Measurements from ENCODE around the gene HELLS. TPM values are rescaled to one million over a fixed set of nuclear protein-coding genes. Genes with fewer than 3 reads are reported as not detected.

HELLS gene
- total RNA-seq: 30.3 and 44.2 TPM in 2 replicates

GRCh38 chr10:94545391-94546048, at the start of gene HELLS:
TSS of gene HELLS (plus strand) at chr10:94545788. CDS start at chr10:94545922, 134 bp downstream.

Other genes starting within 250 kb of the HELLS start
- 13.8 and 18.5 TPM in 2 replicates for gene NOC3L, start 182.8 kb upstream of the HELLS start, total RNA-seq
- gene TBC1D12, start 143.2 kb upstream of the HELLS start, total RNA-seq: 6.7 and 8.2 TPM in 2 replicates
- gene CYP2C18, start 137.9 kb downstream of the HELLS start, total RNA-seq: 2.4 and 3.2 TPM in 2 replicates
- 0.14 TPM in 1 of 2 replicates, not detected in the other for gene CYP2C19, start 216.9 kb downstream of the HELLS start, total RNA-seq

Measured in airway epithelial cell (primary cell).